ACC112 (cell line): Measurements from ENCODE around the gene DHRS7.

Source experiments
- H2AFZ ChIP-seq: fragments of 200-600 bp; sonication (generic); one replicate; pipeline ENCODE4 v1.6.0; 2017; ENCODE audit warnings: antibody characterized with exemption, low read length; ENCODE audit not compliant: unreplicated experiment
- H3K27ac ChIP-seq: fragments of 200-600 bp; sonication (generic); 2 replicates; pipeline ENCODE4 v1.5.1; 2014; ENCODE audit warnings: low read depth, mild to moderate bottlenecking, antibody characterized with exemption, low read length, moderate library complexity
- H3K27me3 ChIP-seq: fragments of 200-600 bp; sonication (generic); 2 replicates; pipeline ENCODE4 v1.6.1; 2014; ENCODE audit warnings: mild to moderate bottlenecking, antibody characterized with exemption, low read length, moderate library complexity, mixed read lengths; ENCODE audit not compliant: insufficient read depth
- H3K36me3 ChIP-seq: fragments of 200-600 bp; sonication (generic); 2 replicates; pipeline ENCODE4 v1.6.1; 2016; ENCODE audit warnings: mild to moderate bottlenecking, antibody characterized with exemption, low read length, moderate library complexity, mixed read lengths; ENCODE audit not compliant: insufficient read depth
- H3K4me1 ChIP-seq: fragments of 200-600 bp; sonication (generic); one replicate; pipeline ENCODE4 v1.6.1; 2016; ENCODE audit warnings: low read length, mixed read lengths; ENCODE audit not compliant: insufficient read depth, unreplicated experiment, control insufficient read depth
- H3K4me3 ChIP-seq: fragments of 200-600 bp; sonication (generic); 2 replicates; pipeline ENCODE4 v1.5.1; 2014; ENCODE audit warnings: mild to moderate bottlenecking, low read depth, low read length
- H3K79me2 ChIP-seq: fragments of 200-600 bp; sonication (generic); one replicate; pipeline ENCODE4 v1.6.0; 2016; ENCODE audit warnings: low read length; ENCODE audit not compliant: control insufficient read depth, unreplicated experiment, insufficient read depth

DHRS7 gene

GRCh38 chr14:60169722-60170121 is 4.5 kb upstream of the DHRS7 start:
- Histone ChIP-seq H3K79me2 (no peaks in the 10 kb centered on the region), H2AFZ (no peak overlapping the region), H3K36me3 (no peaks in the 10 kb centered on the region), H3K27me3 (no peaks in the 10 kb centered on the region), H3K27ac (no peak overlapping the region), H3K4me3 (no peak overlapping the region), H3K4me1 (peaks cover 11% of the 10 kb centered on the region)

GRCh38 chr14:60166142-60166541 is 944 bp upstream of the DHRS7 start:
- H3K27me3 ChIP-seq, result no peaks in the 10 kb centered on the region
- peaks cover 19% of the 10 kb centered on the region for H3K4me1 ChIP-seq
- H3K79me2 ChIP-seq, result peaks cover 8% of the 10 kb centered on the region
- H3K4me3 ChIP-seq, result peak overlapping the region; percentile 99; the same call in 1 of the 2 replicates
- H2AFZ ChIP-seq, result peak overlapping the region; percentile 87
- no peak overlapping the region for H3K27ac ChIP-seq
- H3K36me3 ChIP-seq, result no peaks in the 10 kb centered on the region

GRCh38 chr14:60165547-60165876 is 314 bp upstream of the DHRS7 start:
- H3K4me3 ChIP-seq, result peak overlapping the region; percentile 99
- H3K27ac ChIP-seq, result peak overlapping the region; percentile 10; the same call in 1 of the 2 replicates
- peak overlapping the region; percentile 87 for H2AFZ ChIP-seq
- peaks cover 19% of the 10 kb centered on the region for H3K4me1 ChIP-seq
- peaks cover 8% of the 10 kb centered on the region for H3K79me2 ChIP-seq
- no peaks in the 10 kb centered on the region for H3K36me3 ChIP-seq
- H3K27me3 ChIP-seq, result no peaks in the 10 kb centered on the region

GRCh38 chr14:60164404-60164711 is 840 bp downstream of the DHRS7 start:
- peak overlapping the region; percentile 99 for H3K4me3 ChIP-seq

GRCh38 chr14:60163693-60164092 is 1.5 kb downstream of the DHRS7 start:
- Histone ChIP-seq H2AFZ (peak overlapping the region; percentile 97), H3K4me1 (peaks cover 19% of the 10 kb centered on the region), H3K79me2 (peaks cover 11% of the 10 kb centered on the region), H3K4me3 (peak overlapping the region; percentile 99), H3K27ac (no peak overlapping the region), H3K36me3 (no peaks in the 10 kb centered on the region), H3K27me3 (no peaks in the 10 kb centered on the region)

More at GRCh38 chr14:60164404-60164711, 840 bp downstream of the DHRS7 start:
- Histone ChIP-seq H2AFZ (peak overlapping the region; percentile 97), H3K27me3 (no peaks in the 10 kb centered on the region), H3K27ac (peak overlapping the region; percentile 57; the same call in 1 of the 2 replicates), H3K4me1 (peaks cover 19% of the 10 kb centered on the region), H3K79me2 (peaks cover 8% of the 10 kb centered on the region), H3K36me3 (no peaks in the 10 kb centered on the region)

GRCh38 chr14:60161196-60162107 is 3.7 kb downstream of the DHRS7 start:
- Histone ChIP-seq H2AFZ (no peak overlapping the region), H3K4me1 (peaks cover 18% of the 10 kb centered on the region), H3K79me2 (peaks cover 12% of the 10 kb centered on the region), H3K36me3 (no peaks in the 10 kb centered on the region), H3K4me3 (no peak overlapping the region), H3K27me3 (no peaks in the 10 kb centered on the region), H3K27ac (no peak overlapping the region)

GRCh38 chr14:60160422-60160821 is 4.8 kb downstream of the DHRS7 start:
- Histone ChIP-seq H3K4me3 (no peak overlapping the region), H3K27me3 (no peaks in the 10 kb centered on the region), H2AFZ (no peak overlapping the region), H3K27ac (no peak overlapping the region), H3K36me3 (no peaks in the 10 kb centered on the region), H3K79me2 (peaks cover 12% of the 10 kb centered on the region), H3K4me1 (peaks cover 8% of the 10 kb centered on the region)

GRCh38 chr14:60154671-60155070 is 10.5 kb downstream of the DHRS7 start:
- Histone ChIP-seq H3K27me3 (no peaks in the 10 kb centered on the region), H3K36me3 (peaks cover 16% of the 10 kb centered on the region), H3K4me1 (peaks cover 17% of the 10 kb centered on the region), H3K27ac (no peak overlapping the region), H3K4me3 (no peak overlapping the region), H3K79me2 (peaks cover 4% of the 10 kb centered on the region), H2AFZ (no peak overlapping the region)

GRCh38 chr14:60153991-60154390 is 11.2 kb downstream of the DHRS7 start:
- H3K79me2 ChIP-seq, result peaks cover 4% of the 10 kb centered on the region
- H3K4me3 ChIP-seq, result no peak overlapping the region
- H2AFZ ChIP-seq, result no peak overlapping the region
- H3K27me3 ChIP-seq, result no peaks in the 10 kb centered on the region
- H3K4me1 ChIP-seq, result peaks cover 17% of the 10 kb centered on the region
- peaks cover 16% of the 10 kb centered on the region for H3K36me3 ChIP-seq
- no peak overlapping the region for H3K27ac ChIP-seq

- Histone ChIP-seq H3K4me1 (peaks cover 17% of the 10 kb centered on the region), H3K27ac (peak overlapping the region; percentile 76), H3K79me2 (no peaks in the 10 kb centered on the region), H3K27me3 (no peaks in the 10 kb centered on the region), H3K36me3 (peaks cover 21% of the 10 kb centered on the region), H3K4me3 (no peak overlapping the region), H2AFZ (peak overlapping the region; percentile 73)
Observed at GRCh38 chr14:60151715-60152114, 13.5 kb downstream of the DHRS7 start.

- Histone ChIP-seq H3K4me1 (no peaks in the 10 kb centered on the region), H3K27ac (no peak overlapping the region), H3K4me3 (no peak overlapping the region), H2AFZ (no peak overlapping the region), H3K27me3 (no peaks in the 10 kb centered on the region), H3K79me2 (peaks cover 2% of the 10 kb centered on the region), H3K36me3 (peaks cover 17% of the 10 kb centered on the region)
Observed at GRCh38 chr14:60134702-60135101, 30.5 kb downstream of the DHRS7 start.
